Aorta (tissue), 5 donors: ENCODE measurements around the gene ZMAT2. TPM values are rescaled to one million over a fixed set of nuclear protein-coding genes. Genes with fewer than 3 reads are reported as not detected.
"Not testable (repeated sequence)": the region's sequence is repeated elsewhere in the genome, so short reads cannot be mapped to it uniquely, and the experiment has no call there.

Experiments used
- ATAC-seq: fragments of 200-7000 bp; cut with Tn5 transposase; one replicate; pipeline ENCODE4 v1.9.1; 2022; ENCODE audit warnings: moderate library complexity; ENCODE audit not compliant: low FRiP score
- DNase-seq, 2 donors: peaks; one replicate each; pipeline ENCODE4 v3.0.0-alpha.2; 2020
- H3K27ac ChIP-seq, 2 donors: one replicate each; pipeline ENCODE4 v1.5.1; 2013; ENCODE audit warnings: low read length in 2 of 2, mild to moderate bottlenecking in 2 of 2, moderate library complexity in 2 of 2, control low read depth in 1 of 2, inconsistent platforms in 1 of 2, low read depth in 1 of 2
- H3K27me3 ChIP-seq, 2 donors: one replicate each; pipeline ENCODE4 v1.6.1; 2013; ENCODE audit warnings: control low read depth in 1 of 2, low read length in 1 of 2, mild to moderate bottlenecking in 1 of 2, moderate library complexity in 1 of 2; ENCODE audit not compliant: insufficient read depth in 2 of 2, control insufficient read depth in 1 of 2
- H3K36me3 ChIP-seq, 2 donors: one replicate each; pipeline ENCODE4 v1.6.1; 2013; ENCODE audit warnings: control low read depth in 1 of 2, low read length in 1 of 2, mild to moderate bottlenecking in 1 of 2; ENCODE audit not compliant: insufficient read depth in 2 of 2, control insufficient read depth in 1 of 2
- H3K4me1 ChIP-seq, 2 donors: one replicate each; pipeline ENCODE4 v1.6.1; 2013; ENCODE audit warnings: low read length in 2 of 2, control low read depth in 1 of 2, mild to moderate bottlenecking in 1 of 2, moderate library complexity in 1 of 2; ENCODE audit not compliant: insufficient read depth in 2 of 2, control insufficient read depth in 1 of 2
- H3K4me3 ChIP-seq, 2 donors: one replicate each; pipeline ENCODE4 v1.5.1; 2013; ENCODE audit warnings: low read length in 2 of 2, control low read depth in 1 of 2, mild to moderate bottlenecking in 1 of 2
- H3K9me3 ChIP-seq: one replicate; pipeline ENCODE4 v1.6.1; 2013; ENCODE audit warnings: mild to moderate bottlenecking, low read length; ENCODE audit not compliant: control insufficient read depth
- WGBS, 2 donors: extraction: QIAGEN DNeasy Blood & Tissue Kit; methylation state at CpG; one replicate each; pipeline ENCODE4 v1.1.7; 2013; 5-methylcytosine and 5-hydroxymethylcytosine counted together
- intact Hi-C, 2 donors: fragments of 100-400 bp; cut with DNase I; formaldehyde crosslinking; loops; one replicate each; pipeline versions ENCODE4 v1.14.2 to v1.15.0; 2022
- polyA plus RNA-seq, 2 donors: library from polyadenylated mRNA; stranded (reverse); fragments of 200-250 nt; gene quantifications; one replicate each; pipeline ENCODE4 v1.2.3, GENCODE V29; 2013
- total RNA-seq, 2 donors: library from RNA; stranded (reverse); fragmentation: NEBNext Ultra II Directional; extraction: Animal tissue kit (Norgen Biotek cat#: 25700); gene quantifications; one replicate each; pipeline ENCODE4 v1.2.1, GENCODE V29; 2021
- donor health status: healthy with polysubstance abuse.
- donor health status: Bipolar disorder and iron deficiency.
- donor health status: DM: no; HTN: no; CAD: no.
- donor health status: DM: no; HTN: no; CAD: no.
- donor health status: DM: yes; HTN: yes; CAD: no.

ZMAT2 gene
- total and polyA plus RNA-seq, 4 donors: 39.0 to 143 (median 56.0) TPM

- intact Hi-C loops: loop anchor here (1.0 to 5.0 kb wide), 3 partner anchors 8 to 44 kb away; partner anchors contain the start of genes IK (in 1 of the 2) and NDUFA2 (in 1 of the 2)
- H3K27me3 ChIP-seq: no peaks in the 10 kb centered on the region
- H3K4me1 ChIP-seq: peaks cover 0 to 3% of the 10 kb centered on the region in 2 donors
- peak within 1 kb of the TSS in 1 of 2 donors; percentile 82 for H3K27ac ChIP-seq
- peak; percentile 94 to 95 for DNase-seq
- H3K9me3 ChIP-seq: no peaks in the 10 kb centered on the region
- peak within 1 kb of the TSS; percentile 59 to 93 for H3K4me3 ChIP-seq
- ATAC-seq: peak; percentile 97
- peaks cover 0 to 7% of the 10 kb centered on the region in 2 donors for H3K36me3 ChIP-seq
- 0% methylated on average over 58 to 61 of the region's 61 CpGs for WGBS, 2 donors
Observed at GRCh38 chr5:140690941-140691924, 9.0 kb upstream of the ZMAT2 start, which contains the start of the genes HARS1 and HARS2. TSS of gene HARS1 (minus strand) at chr5:140691370. CDS start at chr5:140691304, 66 bp downstream. TSS of gene HARS2 (plus strand) at chr5:140691455. CDS start at chr5:140691649, 194 bp downstream.

GRCh38 chr5:140694276-140694675, 6.0 kb upstream of the ZMAT2 start:
- H3K4me3 ChIP-seq: no peak overlapping the region
- no peaks in the 10 kb centered on the region for H3K27me3 ChIP-seq
- DNase-seq (no peak), ATAC-seq (no peak)
- H3K4me1 ChIP-seq: peaks cover 0 to 3% of the 10 kb centered on the region in 2 donors
- peaks cover 15 to 18% of the 10 kb centered on the region in 2 donors for H3K36me3 ChIP-seq
- no peak overlapping the region for H3K27ac ChIP-seq
- intact Hi-C loops: loop anchor here in 1 of 2 donors (5.0 kb wide), 1 partner anchor 47 kb away; the partner anchor contains the start of genes IK and NDUFA2
- 45% methylated on average over 5 of the region's 5 CpGs for WGBS, 2 donors
- no peaks in the 10 kb centered on the region for H3K9me3 ChIP-seq

- WGBS, 2 donors: 91 to 97% methylated on average over 4 of the region's 4 CpGs
- H3K9me3 ChIP-seq: no peaks in the 10 kb centered on the region
- H3K4me3 ChIP-seq: no peak overlapping the region
- H3K27ac ChIP-seq: no peak overlapping the region
- intact Hi-C loops: no loop called here
- DNase-seq (no peak), ATAC-seq (no peak)
- H3K27me3 ChIP-seq: no peaks in the 10 kb centered on the region
- peaks cover 15 to 18% of the 10 kb centered on the region in 2 donors for H3K36me3 ChIP-seq
- no peaks in the 10 kb centered on the region for H3K4me1 ChIP-seq
Observed at GRCh38 chr5:140696891-140697492, 3.3 kb upstream of the ZMAT2 start.

- no peaks in the 10 kb centered on the region for H3K27me3 ChIP-seq
- no peaks in the 10 kb centered on the region for H3K9me3 ChIP-seq
- no peak overlapping the region for H3K27ac ChIP-seq
- ATAC-seq (no peak), DNase-seq (no peak)
- H3K4me1 ChIP-seq: no peaks in the 10 kb centered on the region
- intact Hi-C loops: loop anchor here in 1 of 2 donors (10.0 kb wide), 2 partner anchors 63 to 143 kb away; partner anchors contain the start of genes APBB3, IK, NDUFA2 and SLC35A4
- peaks cover 7 to 9% of the 10 kb centered on the region in 2 donors for H3K36me3 ChIP-seq
- H3K4me3 ChIP-seq: no peak overlapping the region
- 89 to 92% methylated on average over 4 of the region's 4 CpGs for WGBS, 2 donors
Observed at GRCh38 chr5:140707812-140708211, 7.6 kb downstream of the ZMAT2 start.

GRCh38 chr5:140708787-140709186, 8.5 kb downstream of the ZMAT2 start:
- H3K4me1 ChIP-seq, H3K27ac ChIP-seq, H3K4me3 ChIP-seq, H3K27me3 ChIP-seq, H3K36me3 ChIP-seq, DNase-seq, H3K9me3 ChIP-seq, ATAC-seq: not testable (repeated sequence)
- 90 to 91% methylated on average over 9 of the region's 9 CpGs for WGBS, 2 donors
- intact Hi-C loops: loop anchor here in 1 of 2 donors (10.0 kb wide), 2 partner anchors 64 to 144 kb away; partner anchors contain the start of genes APBB3, IK, NDUFA2 and SLC35A4

GRCh38 chr5:140710899-140711552, 10.8 kb downstream of the ZMAT2 start:
- DNase-seq (peak; percentile 93 to 95), ATAC-seq (peak; percentile 96)
- Histone ChIP-seq H3K27me3 (no peaks in the 10 kb centered on the region), H3K4me1 (no peaks in the 10 kb centered on the region), H3K4me3 (peak overlapping the region; percentile 30 to 62), H3K36me3 (no peaks in the 10 kb centered on the region), H3K27ac (peak overlapping the region; percentile 1 to 89), H3K9me3 (no peaks in the 10 kb centered on the region)
- intact Hi-C loops: loop anchor here in 1 of 2 donors (1.0 to 10.0 kb wide), 3 partner anchors 20 to 339 kb away; partner anchors contain the start of genes ANKHD1, HARS1 and HARS2
- 0 to 1% methylated on average over 27 of the region's 27 CpGs for WGBS, 2 donors

- Histone ChIP-seq H3K4me3 (no peak overlapping the region), H3K27me3 (no peaks in the 10 kb centered on the region), H3K9me3 (no peaks in the 10 kb centered on the region), H3K4me1 (no peaks in the 10 kb centered on the region), H3K27ac (no peak overlapping the region), H3K36me3 (no peaks in the 10 kb centered on the region)
- WGBS, 2 donors: 88 to 89% methylated on average over 1 of the region's 1 CpG
- intact Hi-C loops: loop anchor here in 1 of 2 donors (1.0 to 10.0 kb wide), 3 partner anchors 20 to 339 kb away; partner anchors contain the start of genes ANKHD1, HARS1 and HARS2
- DNase-seq: no peak
- no peak for ATAC-seq
Observed at GRCh38 chr5:140711794-140712193, 11.5 kb downstream of the ZMAT2 start.
